Measurements from ENCODE around the gene UBA6. TPM values are rescaled to one million over a fixed set of nuclear protein-coding genes. Genes with fewer than 3 reads are reported as not detected.

UBA6 gene
- 13.9 to 17.2 TPM (median 14.9 TPM) in 5 replicates for total RNA-seq (2022; extraction: Qiagen RNA extraction)

GRCh38 chr4:67700738-67701516, at the start of gene UBA6:
TSS of gene UBA6 (minus strand) at chr4:67701155. CDS start at chr4:67701119, 36 bp downstream.

Other genes with a start within 250 kb of the UBA6 start
- gene CENPC, start 155.7 kb downstream of the UBA6 start, total RNA-seq (2022; extraction: Qiagen RNA extraction), result 3.1 to 5.1 TPM (median 4.0 TPM) in 5 replicates
- not detected in 5 replicates for gene STAP1, start 142.4 kb downstream of the UBA6 start, total RNA-seq (2022; extraction: Qiagen RNA extraction)
- not detected in 5 replicates for gene GNRHR, start 53.2 kb upstream of the UBA6 start, total RNA-seq (2022; extraction: Qiagen RNA extraction)
- not detected in 5 replicates for gene TMPRSS11D, start 182.8 kb upstream of the UBA6 start, total RNA-seq (2022; extraction: Qiagen RNA extraction)

All from A549 treated with Mapracorat at 1 μM for 4 hours (cell line).